Central memory CD8-positive, alpha-beta T cell (primary cell): ENCODE data around the gene ZFYVE21.

Experiments used
- ATAC-seq: fragments of 150-1000 bp; cut with Tn5 transposase; replicated peaks from 2 replicates; pipeline ENCODE4 v1.10.0; 2022; ENCODE audit warnings: mild to moderate bottlenecking, moderate FRiP score, moderate number of reproducible peaks; ENCODE audit not compliant: poor library complexity, severe bottlenecking; ENCODE audit errors: extremely low read depth
- DNase-seq, 2 donors: peaks; one replicate each; pipeline ENCODE4 v3.0.0; 2021; ENCODE audit warnings: low spot score in 2 of 2
- H3K27ac Mint-ChIP-seq: one replicate; pipeline ENCODE4 v1.8.0; 2022; ENCODE audit warnings: low read depth, mild to moderate bottlenecking, moderate library complexity, mixed read lengths
- H3K27me3 Mint-ChIP-seq: one replicate; pipeline ENCODE4 v1.8.0; 2022; ENCODE audit warnings: mixed read lengths
- H3K36me3 Mint-ChIP-seq: one replicate; pipeline ENCODE4 v1.8.0; 2022; ENCODE audit warnings: mild to moderate bottlenecking, moderate library complexity, mixed read lengths; ENCODE audit not compliant: insufficient read depth
- H3K4me1 Mint-ChIP-seq: one replicate; pipeline ENCODE4 v1.8.0; 2022; ENCODE audit warnings: mixed read lengths
- H3K4me3 Mint-ChIP-seq: one replicate; pipeline ENCODE4 v1.8.0; 2022; ENCODE audit warnings: mild to moderate bottlenecking, moderate library complexity, mixed read lengths
- H3K9me3 Mint-ChIP-seq: one replicate; pipeline ENCODE4 v1.8.0; 2022; ENCODE audit warnings: mixed read lengths

Gene ZFYVE21

DNA sequence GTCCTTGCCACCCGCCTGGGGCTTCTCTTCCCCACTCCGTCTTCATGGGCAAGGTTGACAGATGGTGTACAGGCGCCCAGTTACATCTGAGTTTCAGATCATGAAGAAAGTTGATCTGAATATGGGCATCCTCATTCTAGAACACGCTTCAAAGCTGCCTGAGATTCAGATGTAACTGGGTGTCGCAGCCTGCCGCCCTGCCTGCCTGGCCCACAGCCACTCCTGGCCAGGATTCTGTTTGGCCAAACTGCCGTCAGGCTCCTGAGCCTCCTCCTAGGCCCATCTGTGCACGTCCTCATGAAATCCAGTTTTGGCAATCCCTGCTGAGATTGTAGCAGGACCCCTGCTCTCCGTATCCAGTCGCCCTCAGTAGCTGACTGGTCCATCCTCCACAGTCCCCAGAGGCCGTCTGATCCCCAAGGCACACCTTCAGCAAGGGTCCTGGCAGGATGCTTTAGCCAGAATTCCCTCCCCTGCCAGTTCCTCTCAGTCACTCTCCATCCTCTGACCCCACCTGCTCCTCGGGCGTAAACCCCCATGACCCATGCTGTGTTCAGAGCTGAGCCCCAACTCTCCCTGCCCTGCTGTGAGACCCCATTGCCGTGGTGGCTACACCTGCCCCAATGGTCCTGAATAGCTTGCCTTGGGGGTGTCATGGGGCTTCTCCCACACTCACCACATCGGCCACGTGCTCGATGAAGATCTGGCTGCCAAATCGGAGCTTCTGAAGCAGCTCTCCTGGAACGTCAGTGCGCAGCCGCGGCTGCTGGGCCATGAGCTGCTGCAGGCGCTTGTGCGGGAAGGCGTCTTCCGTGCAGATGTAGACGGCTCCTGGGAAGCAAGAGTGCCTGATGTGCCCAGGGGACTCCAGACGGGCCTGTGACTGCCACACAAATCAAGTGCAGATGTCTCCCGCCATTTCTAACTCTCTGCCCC, 12.8 kb upstream of the ZFYVE21 start:
- ATAC-seq (no peak), DNase-seq (no peak)
- no peak overlapping the region for H3K4me3 Mint-ChIP-seq
- H3K36me3 Mint-ChIP-seq: peaks cover 8% of the 10 kb centered on the region
- H3K4me1 Mint-ChIP-seq: no peaks in the 10 kb centered on the region
- H3K27ac Mint-ChIP-seq: no peak overlapping the region
- H3K9me3 Mint-ChIP-seq: no peaks in the 10 kb centered on the region
- H3K27me3 Mint-ChIP-seq: no peaks in the 10 kb centered on the region

DNA sequence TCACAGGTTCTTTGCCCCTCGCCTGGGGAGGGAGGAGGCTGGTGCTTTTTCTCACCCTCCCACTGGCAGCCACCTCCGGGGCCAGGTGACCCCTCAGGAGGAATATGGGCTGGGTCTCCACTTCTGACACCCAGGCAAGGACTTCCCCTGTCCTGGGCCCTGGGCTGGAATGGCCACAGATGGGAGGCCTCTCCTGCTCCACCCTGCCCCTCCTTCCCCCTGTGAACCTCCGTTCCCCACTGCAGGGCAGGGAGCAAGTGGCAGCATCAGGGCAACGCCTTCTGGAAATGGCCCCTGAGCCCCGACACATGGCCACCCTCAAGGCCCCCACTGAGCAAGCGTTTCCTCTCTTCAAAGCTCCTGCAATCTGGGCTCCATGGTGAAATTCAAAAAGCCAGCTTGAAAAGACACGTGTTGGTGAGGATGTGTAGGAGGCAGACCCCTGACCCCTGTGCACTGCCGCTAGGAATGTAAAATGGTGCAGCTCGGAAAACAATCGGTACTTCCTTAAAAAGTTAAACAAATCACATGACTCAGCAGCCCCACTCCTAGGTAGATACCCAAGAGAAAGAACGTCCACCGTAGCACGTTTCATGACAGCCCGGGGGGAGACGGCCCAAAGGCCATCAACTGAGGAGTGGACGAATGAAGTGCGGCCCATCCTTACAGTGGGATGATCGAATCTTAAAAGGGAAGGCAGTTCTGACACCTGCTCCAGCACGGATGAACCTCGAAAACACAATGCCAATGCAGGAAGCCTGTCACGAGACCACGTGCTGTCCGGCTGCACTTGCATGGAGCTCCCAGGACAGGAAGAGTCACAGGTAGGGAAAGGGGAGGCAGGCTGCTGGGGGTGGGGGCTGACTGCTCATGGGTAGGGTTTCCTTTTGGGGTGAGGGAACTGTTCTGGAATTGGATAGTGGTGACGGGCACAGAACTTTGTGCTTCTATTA, 11.9 kb upstream of the ZFYVE21 start:
- ATAC-seq: no peak
- Mint-ChIP-seq H3K9me3 (no peaks in the 10 kb centered on the region), H3K27ac (no peak overlapping the region), H3K4me1 (no peaks in the 10 kb centered on the region), H3K4me3 (no peak overlapping the region), H3K36me3 (peaks cover 12% of the 10 kb centered on the region), H3K27me3 (no peaks in the 10 kb centered on the region)
- DNase-seq: no peak

DNA sequence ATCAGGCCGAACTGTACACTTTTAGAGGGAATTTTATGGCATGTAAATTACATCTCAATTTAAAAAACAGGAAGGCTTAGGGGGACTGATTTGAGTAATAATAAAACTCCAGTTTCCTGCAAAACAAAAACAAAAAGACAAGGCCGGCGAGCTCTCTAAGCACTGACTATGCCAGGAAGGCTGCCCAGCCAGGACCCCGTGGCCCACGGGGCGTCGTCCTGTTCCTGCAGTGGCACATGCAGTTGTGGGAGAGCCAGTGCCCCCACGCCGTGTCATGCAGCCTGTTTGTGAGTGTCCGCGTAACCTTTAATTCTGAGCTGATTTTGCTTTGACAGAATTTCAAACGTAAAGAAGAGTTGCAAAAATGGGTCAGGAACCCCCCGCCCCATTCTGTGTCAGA, 10.9 kb upstream of the ZFYVE21 start:
- DNase-seq (no peak), ATAC-seq (no peak)
- no peaks in the 10 kb centered on the region for H3K9me3 Mint-ChIP-seq
- H3K36me3 Mint-ChIP-seq: peaks cover 12% of the 10 kb centered on the region
- H3K27ac Mint-ChIP-seq: no peak overlapping the region
- no peak overlapping the region for H3K4me3 Mint-ChIP-seq
- H3K4me1 Mint-ChIP-seq: no peaks in the 10 kb centered on the region
- H3K27me3 Mint-ChIP-seq: no peaks in the 10 kb centered on the region

DNA sequence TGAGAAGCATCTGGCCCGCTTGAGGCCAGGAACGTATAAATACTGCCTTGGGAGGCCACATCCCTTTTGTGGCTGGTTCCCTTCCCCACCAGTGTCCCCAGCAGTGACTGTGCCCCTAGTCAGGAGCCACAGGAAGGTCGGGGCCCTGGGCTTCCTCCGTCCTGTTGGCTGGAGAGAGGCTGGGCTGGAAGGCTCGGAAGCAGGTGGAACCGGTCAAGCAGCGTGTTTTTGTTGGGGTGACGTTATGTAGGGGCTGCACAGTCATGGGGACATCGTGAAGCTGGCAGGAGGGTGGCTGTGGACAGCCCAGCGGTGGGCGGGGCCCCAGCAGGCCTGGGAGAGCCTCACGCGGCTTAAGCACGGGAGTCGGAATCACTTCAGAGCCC, 10.5 kb upstream of the ZFYVE21 start:
- Mint-ChIP-seq H3K27me3 (no peaks in the 10 kb centered on the region), H3K36me3 (peaks cover 12% of the 10 kb centered on the region), H3K9me3 (no peaks in the 10 kb centered on the region), H3K4me1 (no peaks in the 10 kb centered on the region), H3K27ac (no peak overlapping the region), H3K4me3 (no peak overlapping the region)
- no peak for ATAC-seq
- DNase-seq: no peak

DNA sequence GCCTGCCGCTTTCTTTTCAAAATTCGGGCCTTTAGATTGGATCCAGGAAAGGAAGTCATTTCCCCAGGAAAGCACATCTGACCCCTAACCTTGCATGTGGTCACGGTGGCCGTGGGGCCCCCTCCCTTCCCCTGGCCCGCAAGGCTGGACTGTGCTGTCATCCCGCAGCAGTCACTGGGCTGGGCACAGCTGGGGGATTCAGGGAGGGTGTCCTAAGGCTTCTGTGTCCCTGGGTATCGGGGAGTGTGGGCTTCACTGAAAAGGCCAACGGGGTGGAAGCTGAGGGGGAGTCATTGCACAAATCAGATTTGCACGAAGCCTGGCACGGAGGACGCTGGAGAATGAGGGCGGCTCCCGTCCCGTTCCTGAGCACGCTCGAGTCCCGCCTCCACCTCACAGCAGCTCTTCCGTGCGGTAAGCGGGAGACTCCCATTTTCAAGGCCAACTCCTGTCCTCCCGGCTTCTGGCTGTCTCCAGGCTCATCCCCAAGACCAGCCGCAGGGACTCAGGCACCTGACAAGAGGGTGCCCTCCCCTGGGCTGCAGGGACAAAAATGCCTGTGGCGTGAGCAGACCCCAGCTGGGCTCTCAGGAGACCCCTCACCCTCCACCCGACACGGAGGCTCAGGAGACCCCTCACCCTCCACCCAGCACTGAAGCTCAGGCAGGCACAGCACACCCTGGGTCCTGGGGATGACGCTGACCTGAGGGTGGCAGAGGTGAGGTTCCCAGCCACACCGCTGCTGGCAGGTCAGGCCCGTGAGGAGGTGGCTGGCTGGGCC, 9.9 kb upstream of the ZFYVE21 start:
- Mint-ChIP-seq H3K4me3 (no peak overlapping the region), H3K4me1 (no peaks in the 10 kb centered on the region), H3K36me3 (peaks cover 12% of the 10 kb centered on the region), H3K27ac (no peak overlapping the region), H3K9me3 (no peaks in the 10 kb centered on the region), H3K27me3 (no peaks in the 10 kb centered on the region)
- no peak for DNase-seq
- ATAC-seq: no peak

DNA sequence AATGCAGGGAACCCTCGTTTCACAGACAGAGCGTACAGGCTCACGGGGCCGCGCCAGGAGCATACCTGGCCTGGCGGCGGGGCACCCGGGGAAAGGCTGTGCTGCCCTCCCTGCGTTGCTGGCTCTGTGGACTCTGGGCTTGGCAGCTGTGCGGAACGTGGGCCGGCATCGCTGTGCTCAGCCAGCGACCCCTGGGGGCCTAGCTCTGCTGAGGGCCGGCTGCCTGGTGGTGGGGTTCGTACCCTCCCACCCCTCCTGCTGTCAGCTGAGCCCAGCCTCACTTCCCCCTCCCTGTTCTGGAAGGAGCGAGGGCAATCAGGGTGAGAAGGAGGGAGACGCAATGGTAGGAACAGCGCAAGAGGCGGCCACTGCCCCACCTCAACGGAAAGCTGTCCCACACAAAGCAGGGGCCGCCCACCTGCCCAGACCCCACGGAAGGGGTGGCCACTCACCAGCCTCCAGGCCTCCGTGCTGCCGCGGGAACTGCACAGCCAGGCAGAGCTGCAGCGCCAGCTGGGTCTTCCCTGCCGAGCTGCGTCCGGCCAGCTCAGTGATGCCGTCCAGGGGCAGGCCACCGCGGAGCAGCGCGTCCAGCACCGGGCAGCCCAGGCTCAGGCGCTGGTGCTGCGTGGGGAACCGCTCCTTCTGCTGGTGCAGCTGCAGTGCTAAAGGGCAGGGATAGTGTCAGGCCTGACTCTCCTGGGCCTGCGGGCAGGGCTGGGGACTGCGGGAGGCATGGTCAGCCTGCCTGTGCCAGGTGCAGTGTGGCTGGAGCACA, 8.9 kb upstream of the ZFYVE21 start:
- peaks cover 9% of the 10 kb centered on the region for H3K36me3 Mint-ChIP-seq
- H3K27ac Mint-ChIP-seq: no peak overlapping the region
- H3K9me3 Mint-ChIP-seq: no peaks in the 10 kb centered on the region
- H3K4me1 Mint-ChIP-seq: no peaks in the 10 kb centered on the region
- DNase-seq (no peak), ATAC-seq (no peak)
- H3K27me3 Mint-ChIP-seq: no peaks in the 10 kb centered on the region
- H3K4me3 Mint-ChIP-seq: no peak overlapping the region

DNA sequence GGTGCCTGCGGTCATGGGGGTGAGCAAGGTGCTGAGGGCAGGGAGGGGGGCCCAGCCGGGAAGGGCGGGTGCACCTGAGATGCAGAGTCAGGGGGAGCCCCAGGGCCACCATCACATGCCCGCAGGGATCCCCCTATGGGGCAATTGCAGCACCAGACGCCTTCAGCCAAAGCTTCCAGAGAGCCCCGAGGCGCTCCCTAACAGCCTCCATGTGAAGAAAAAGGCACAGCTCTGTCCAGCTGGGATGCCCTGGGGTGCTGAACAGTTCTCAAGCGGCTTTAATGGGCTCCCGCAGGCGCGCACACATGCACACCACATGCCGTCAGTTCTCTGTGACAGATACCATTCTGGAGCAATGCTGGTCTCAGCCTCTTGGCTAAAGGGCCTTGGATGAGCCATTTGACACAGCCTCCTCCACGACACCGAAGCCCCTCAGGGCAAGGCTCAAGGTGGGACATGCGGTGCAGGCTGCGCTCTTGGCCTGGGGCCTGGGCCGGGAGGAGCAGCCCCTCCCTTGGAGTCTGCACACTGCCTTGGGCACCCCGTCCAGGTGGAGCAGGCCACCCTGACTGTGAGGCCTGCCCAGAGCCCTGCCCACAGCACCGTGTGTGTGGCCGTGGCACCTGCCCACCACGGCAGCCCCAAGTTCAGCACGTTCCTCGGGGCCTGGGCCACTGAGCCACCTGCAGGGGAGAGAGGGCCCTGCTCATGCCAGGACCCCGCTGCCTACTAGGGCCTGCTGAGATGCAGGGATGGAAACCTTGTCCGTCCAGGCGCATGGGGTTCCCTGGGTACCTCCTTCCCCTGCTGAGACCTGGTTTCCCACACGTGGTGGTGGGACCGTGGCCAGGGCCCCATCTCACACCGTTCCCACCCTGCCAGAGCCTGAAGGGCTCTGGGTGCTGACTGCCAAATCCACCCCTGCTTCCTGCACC, 8.0 kb upstream of the ZFYVE21 start:
- ATAC-seq: no peak

DNA sequence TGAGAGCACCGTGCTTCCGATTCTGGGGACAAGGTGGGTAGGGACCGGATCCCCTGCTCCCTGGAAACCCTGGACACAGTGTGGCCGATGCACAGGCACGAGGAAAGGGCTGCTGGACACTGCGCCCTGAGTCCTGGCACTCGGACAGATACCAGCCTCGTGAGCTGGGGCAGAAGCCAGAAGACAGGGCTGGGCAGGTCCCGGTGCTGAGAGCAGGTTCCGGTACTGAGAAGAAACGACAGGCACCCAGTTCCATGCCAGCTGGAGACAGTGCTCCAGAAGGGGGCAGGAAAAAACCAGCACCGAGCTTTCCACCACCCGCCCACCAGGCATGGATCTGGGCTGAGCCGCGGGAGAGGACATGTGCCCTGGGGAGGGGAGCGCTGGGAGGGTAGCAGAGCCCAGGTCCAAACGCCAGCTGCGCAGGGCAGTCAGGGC, 6.8 kb upstream of the ZFYVE21 start:
- H3K27me3 Mint-ChIP-seq: no peaks in the 10 kb centered on the region
- H3K27ac Mint-ChIP-seq: no peak overlapping the region
- DNase-seq (no peak), ATAC-seq (no peak)
- H3K4me1 Mint-ChIP-seq: peaks cover 7% of the 10 kb centered on the region
- H3K36me3 Mint-ChIP-seq: peaks cover 9% of the 10 kb centered on the region
- no peaks in the 10 kb centered on the region for H3K9me3 Mint-ChIP-seq
- no peak overlapping the region for H3K4me3 Mint-ChIP-seq

More for the DNA sequence above, 8.0 kb upstream of the ZFYVE21 start:
- H3K9me3 Mint-ChIP-seq: no peaks in the 10 kb centered on the region
- peaks cover 9% of the 10 kb centered on the region for H3K36me3 Mint-ChIP-seq
- no peaks in the 10 kb centered on the region for H3K27me3 Mint-ChIP-seq
- no peak overlapping the region for H3K4me3 Mint-ChIP-seq
- H3K4me1 Mint-ChIP-seq: no peaks in the 10 kb centered on the region
- H3K27ac Mint-ChIP-seq: no peak overlapping the region
- DNase-seq: no peak

DNA sequence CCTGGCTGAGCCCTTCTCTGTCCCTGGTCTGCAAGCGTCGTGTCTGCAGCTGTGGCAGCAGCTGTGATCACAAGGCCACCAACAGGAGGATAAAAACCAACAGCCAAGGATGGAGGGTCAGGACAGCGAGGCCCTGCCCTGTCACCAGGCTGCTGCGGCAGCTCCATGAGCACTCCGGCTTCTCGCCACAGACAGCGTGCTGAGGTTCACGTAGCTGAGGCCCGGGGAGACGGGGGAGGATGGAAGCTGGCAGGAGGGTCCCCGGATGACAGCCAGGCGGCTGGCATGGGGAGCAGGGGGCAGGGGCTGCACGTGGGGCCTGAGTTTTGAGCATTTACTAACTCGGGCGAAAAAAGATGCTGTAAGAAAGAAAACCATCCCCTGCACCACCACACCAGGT, 5.8 kb upstream of the ZFYVE21 start:
- ATAC-seq (no peak), DNase-seq (no peak)
- H3K36me3 Mint-ChIP-seq: peaks cover 10% of the 10 kb centered on the region
- no peaks in the 10 kb centered on the region for H3K9me3 Mint-ChIP-seq
- H3K4me3 Mint-ChIP-seq: no peak overlapping the region
- H3K27me3 Mint-ChIP-seq: no peaks in the 10 kb centered on the region
- H3K27ac Mint-ChIP-seq: no peak overlapping the region
- H3K4me1 Mint-ChIP-seq: peaks cover 12% of the 10 kb centered on the region

DNA sequence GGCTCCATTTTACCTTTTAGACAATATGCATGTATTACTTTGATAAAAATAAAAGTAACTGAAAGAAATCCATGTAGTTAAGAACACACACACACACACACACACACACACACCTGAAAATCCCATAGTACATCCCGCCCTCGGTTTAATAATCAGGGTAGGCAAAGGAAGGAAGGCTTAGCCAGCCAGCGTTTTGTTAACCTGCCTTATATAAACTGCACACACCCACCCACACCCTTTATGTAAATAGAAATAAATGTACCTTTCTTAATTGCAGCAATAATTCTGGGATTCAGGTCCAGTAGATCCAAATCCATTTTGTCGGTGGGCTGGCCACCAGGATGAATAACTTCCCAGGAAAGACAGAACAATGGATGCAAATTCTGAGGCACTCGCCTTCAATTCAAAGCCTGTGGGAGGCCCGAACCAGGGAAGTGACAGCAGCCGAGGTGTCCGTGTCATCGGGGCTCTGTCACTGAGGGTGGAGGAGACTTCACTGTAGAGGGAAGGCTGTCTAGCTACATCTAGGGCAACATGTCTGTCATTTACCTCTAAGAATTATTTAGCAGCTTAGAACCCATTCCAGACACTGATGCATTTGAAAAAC, 4.7 kb upstream of the ZFYVE21 start:
- Mint-ChIP-seq H3K9me3 (no peaks in the 10 kb centered on the region), H3K4me3 (no peak overlapping the region), H3K27ac (no peak overlapping the region), H3K4me1 (peaks cover 18% of the 10 kb centered on the region), H3K27me3 (no peaks in the 10 kb centered on the region), H3K36me3 (peaks cover 14% of the 10 kb centered on the region)
- DNase-seq (no peak), ATAC-seq (no peak)
